GM23248 (cell line): ENCODE data around the gene TLR1. TPM values are rescaled to one million over a fixed set of nuclear protein-coding genes. Genes with fewer than 3 reads are reported as not detected.

Source experiments
- DNase-seq: peaks from one replicate; pipeline ENCODE4 v3.0.0-alpha.2; 2015
- H2AFZ ChIP-seq: fragments of 200-600 bp; sonication (generic); 2 replicates; pipeline ENCODE4 v1.6.1; 2016; ENCODE audit warnings: antibody characterized with exemption
- H3F3A ChIP-seq: fragments of 200-600 bp; sonication (generic); 2 replicates; pipeline ENCODE4 v1.6.1; 2016; ENCODE audit warnings: mild to moderate bottlenecking, antibody characterized with exemption, mixed run types; ENCODE audit not compliant: insufficient read depth
- H3K27ac ChIP-seq: fragments of 200-600 bp; sonication (generic); 2 replicates; pipeline ENCODE4 v1.5.1; 2016; ENCODE audit warnings: mild to moderate bottlenecking
- H3K27me3 ChIP-seq: fragments of 200-600 bp; sonication (generic); replicated peaks from 2 replicates; pipeline ENCODE4 v1.6.1; 2016; ENCODE audit warnings: mild to moderate bottlenecking; ENCODE audit not compliant: insufficient read depth
- H3K36me3 ChIP-seq: fragments of 200-600 bp; sonication (generic); 2 replicates; pipeline ENCODE4 v1.6.1; 2016; ENCODE audit warnings: low read depth, mild to moderate bottlenecking
- H3K4me1 ChIP-seq: fragments of 200-600 bp; sonication (generic); 2 replicates; pipeline ENCODE4 v1.6.1; 2016; ENCODE audit warnings: mild to moderate bottlenecking; ENCODE audit not compliant: insufficient read depth
- H3K4me2 ChIP-seq: fragments of 200-600 bp; sonication (generic); one replicate; pipeline ENCODE4 v1.6.1; 2016; ENCODE audit warnings: mild to moderate bottlenecking; ENCODE audit not compliant: unreplicated experiment
- H3K4me3 ChIP-seq: fragments of 200-600 bp; sonication (generic); 2 replicates; pipeline ENCODE4 v1.5.1; 2016; ENCODE audit warnings: mild to moderate bottlenecking
- H3K79me2 ChIP-seq: fragments of 200-600 bp; sonication (generic); 2 replicates; pipeline ENCODE4 v1.6.1; 2016; ENCODE audit warnings: mild to moderate bottlenecking; ENCODE audit not compliant: insufficient read depth
- H3K9ac ChIP-seq: fragments of 200-600 bp; sonication (generic); 2 replicates; pipeline ENCODE4 v1.6.1; 2016; ENCODE audit warnings: mild to moderate bottlenecking
- H3K9me2 ChIP-seq: fragments of 200-600 bp; sonication (generic); 2 replicates; pipeline ENCODE4 v1.6.1; 2016; ENCODE audit warnings: mixed run types, mild to moderate bottlenecking, moderate library complexity; ENCODE audit not compliant: insufficient read depth
- H3K9me3 ChIP-seq: fragments of 200-600 bp; sonication (generic); one replicate; pipeline ENCODE4 v1.6.1; 2017; ENCODE audit warnings: low read depth
- H4K20me1 ChIP-seq: fragments of 200-600 bp; sonication (generic); 2 replicates; pipeline ENCODE4 v1.6.0; 2016; ENCODE audit not compliant: insufficient read depth
- EZH2 ChIP-seq: fragments of 200-600 bp; sonication (generic); IDR thresholded peaks from 2 replicates; pipeline ENCODE4 v1.6.1; 2018; ENCODE audit warnings: antibody characterized with exemption, mild to moderate bottlenecking; ENCODE audit not compliant: insufficient read depth, poor library complexity, severe bottlenecking
- EZH2phosphoT487 ChIP-seq: fragments of 200-600 bp; sonication (generic); IDR thresholded peaks from 2 replicates; pipeline ENCODE4 v1.6.1; 2018; ENCODE audit warnings: antibody characterized with exemption, moderate library complexity, mild to moderate bottlenecking, low read depth; ENCODE audit not compliant: insufficient read depth
- WGBS, 2 experiments: methylation state at CpG; one replicate each; pipeline ENCODE4 v1.1.6; 2015 to 2017; ENCODE audit warnings: low lambda C conversion rate in 2 of 2, low coverage in 1 of 2; ENCODE audit errors: missing lambda C conversion rate in 2 of 2; 5-methylcytosine and 5-hydroxymethylcytosine counted together
- in situ Hi-C: fragments of 300-500 bp; cut with MboI; formaldehyde crosslinking; loops from 2 replicates; pipeline ENCODE4 v1.15.0; 2020
- polyA plus RNA-seq: library from polyadenylated mRNA; unstranded; fragments of >200 nt; fragmentation: Nextera tagmentation; extraction: Ambion mirVana; gene quantifications from 2 replicates; pipeline ENCODE4 v1.2.1, GENCODE V29; 2016
- total RNA-seq: library from RNA; depleted of rRNA; stranded (reverse); fragments of >200 nt; shearing (Covaris generic); gene quantifications from 2 replicates; pipeline ENCODE4 v1.2.3, GENCODE V29; 2014

The TLR1 gene
- total and polyA plus RNA-seq, 2 experiments from 2014 or later = 0.11 TPM; not detected in 1

- Histone ChIP-seq H3K9me3 (no peaks in the 10 kb centered on the region), H3F3A (no peaks in the 10 kb centered on the region), H3K4me1 (no peaks in the 10 kb centered on the region), H3K4me2 (no peak overlapping the region), H3K79me2 (no peaks in the 10 kb centered on the region), H2AFZ (no peak overlapping the region), H3K9me2 (no peaks in the 10 kb centered on the region), H4K20me1 (no peaks in the 10 kb centered on the region), H3K27ac (no peak overlapping the region), H3K9ac (no peak overlapping the region), H3K4me3 (no peak overlapping the region), H3K36me3 (no peaks in the 10 kb centered on the region), H3K27me3 (peaks cover 24% of the 10 kb centered on the region)
- TF ChIP-seq EZH2 = no peak
- TF ChIP-seq EZH2phosphoT487 = no peak
- WGBS, 2 experiments = 66 to 74% methylated on average over 4 of the region's 4 CpGs
- in situ Hi-C loops = no loop called here
- no peak for DNase-seq
Observed at GRCh38 chr4:38820329-38821061, 15.9 kb upstream of the TLR1 start.

- Histone ChIP-seq H3K9ac (no peak overlapping the region), H3K27me3 (peaks cover 31% of the 10 kb centered on the region), H3K9me3 (no peaks in the 10 kb centered on the region), H3K36me3 (no peaks in the 10 kb centered on the region), H3K4me2 (no peak overlapping the region), H2AFZ (no peak overlapping the region), H3K4me1 (no peaks in the 10 kb centered on the region), H4K20me1 (no peaks in the 10 kb centered on the region), H3K9me2 (no peaks in the 10 kb centered on the region), H3K27ac (no peak overlapping the region), H3K79me2 (no peaks in the 10 kb centered on the region), H3F3A (no peaks in the 10 kb centered on the region), H3K4me3 (no peak overlapping the region)
- in situ Hi-C loops = no loop called here
- DNase-seq = no peak
- 28 to 31% methylated on average over 3 of the region's 3 CpGs for WGBS, 2 experiments
- TF ChIP-seq EZH2 (no peak), EZH2phosphoT487 (no peak)
Observed at GRCh38 chr4:38819569-38819968, 15.0 kb upstream of the TLR1 start.

GRCh38 chr4:38818441-38818976 lies 13.9 kb upstream of the TLR1 start:
- Histone ChIP-seq H2AFZ (no peak overlapping the region), H3K9ac (no peak overlapping the region), H3K36me3 (no peaks in the 10 kb centered on the region), H3K27me3 (peaks cover 35% of the 10 kb centered on the region), H3K4me1 (no peaks in the 10 kb centered on the region), H3K4me3 (no peak overlapping the region), H3K9me3 (no peaks in the 10 kb centered on the region), H3K4me2 (no peak overlapping the region), H3K79me2 (no peaks in the 10 kb centered on the region), H3K27ac (no peak overlapping the region), H3K9me2 (no peaks in the 10 kb centered on the region), H3F3A (no peaks in the 10 kb centered on the region), H4K20me1 (no peaks in the 10 kb centered on the region)
- DNase-seq = no peak
- TF ChIP-seq EZH2phosphoT487 (no peak), EZH2 (no peak)
- in situ Hi-C loops = no loop called here
- WGBS, 2 experiments = 69 to 70% methylated on average over 5 of the region's 5 CpGs

- WGBS, 2 experiments = 51 to 52% methylated on average over 3 of the region's 3 CpGs
Observed at GRCh38 chr4:38815885-38816782, 11.5 kb upstream of the TLR1 start.

More at GRCh38 chr4:38815885-38816782, 11.5 kb upstream of the TLR1 start:
- Histone ChIP-seq H3F3A (no peaks in the 10 kb centered on the region), H2AFZ (no peak overlapping the region), H3K27me3 (peaks cover 35% of the 10 kb centered on the region), H3K9me2 (no peaks in the 10 kb centered on the region), H3K27ac (no peak overlapping the region), H3K79me2 (no peaks in the 10 kb centered on the region), H3K9ac (no peak overlapping the region), H3K4me2 (no peak overlapping the region), H4K20me1 (no peaks in the 10 kb centered on the region), H3K4me3 (no peak overlapping the region), H3K4me1 (no peaks in the 10 kb centered on the region), H3K36me3 (no peaks in the 10 kb centered on the region), H3K9me3 (no peaks in the 10 kb centered on the region)
- DNase-seq = no peak
- TF ChIP-seq EZH2phosphoT487 (no peak), EZH2 (no peak)
- in situ Hi-C loops = no loop called here
